Endothelial cell of umbilical vein (primary cell): Measurements from ENCODE around the gene CNGB1. TPM values are rescaled to one million over a fixed set of nuclear protein-coding genes. Genes with fewer than 3 reads are reported as not detected.

ENCODE experiments used
- BruUV-seq: library from RNA; stranded (reverse); fragments of 400-500 nt; replicated peaks from 2 replicates; lab custom pipeline; 2021; lab: Mats Ljungman, UMichigan
- CTCF ChIA-PET: fragments of 300-600, 350-600 bp; sonication (Branson Sonifier 250); formaldehyde crosslinking; loops from one replicate; lab custom pipeline; 2021; ENCODE audit warnings: antibody characterized with exemption, inconsistent platforms; lab: Charles Lee
- POLR2A ChIA-PET: fragments of 300-600, 350-600 bp; sonication (Branson Sonifier 250); formaldehyde crosslinking; loops from one replicate; lab custom pipeline; 2021; ENCODE audit warnings: antibody characterized with exemption, inconsistent platforms; lab: Charles Lee
- DNase-seq: peaks from one replicate; pipeline ENCODE4 v3.0.0-alpha.2; 2011; ENCODE audit warnings: low read depth, low spot score
- FAIRE-seq: peaks from 2 replicates; lab custom pipeline; 2011; peaks lifted over from hg19 to GRCh38; lab: Jason Lieb, UNC
- H2AFZ ChIP-seq: 2 replicates; pipeline ENCODE4 v1.6.0; 2012; ENCODE audit warnings: low read depth, low read length, control low read depth, inconsistent platforms
- H3K27ac ChIP-seq: 2 replicates; pipeline ENCODE4 v1.5.1; 2011; ENCODE audit warnings: low read depth, mild to moderate bottlenecking, control low read depth, low read length, moderate library complexity; ENCODE audit not compliant: insufficient read depth
- H3K27me3 ChIP-seq, 2 experiments: 2 replicates each; pipeline versions ENCODE4 v1.6.0 to v1.6.1; 2011; ENCODE audit warnings: low read length in 2 of 2, mixed read lengths in 1 of 2; ENCODE audit not compliant: control insufficient read depth in 2 of 2, insufficient read depth in 2 of 2
- H3K36me3 ChIP-seq, 2 experiments: 2 replicates in 1 of 2; 3 replicates in 1 of 2; pipeline ENCODE4 v1.5.1; 2011; ENCODE audit warnings: low read length in 2 of 2, mild to moderate bottlenecking in 1 of 2, moderate library complexity in 1 of 2; ENCODE audit not compliant: control insufficient read depth in 2 of 2, insufficient read depth in 2 of 2; ENCODE audit errors: extremely low read depth in 1 of 2
- H3K4me1 ChIP-seq: 3 replicates; pipeline ENCODE4 v1.5.1; 2011; ENCODE audit warnings: mild to moderate bottlenecking, low read length; ENCODE audit not compliant: control insufficient read depth, insufficient read depth; ENCODE audit errors: extremely low read depth
- H3K4me2 ChIP-seq: 2 replicates; pipeline ENCODE4 v1.6.1; 2011; ENCODE audit warnings: low read length, control low read depth, mixed read lengths; ENCODE audit not compliant: insufficient read depth
- H3K4me3 ChIP-seq, 3 experiments: fragments of 200-600 bp in 1 of 3; sonication (generic), shearing (Covaris generic) in 1 of 3; replicated peaks in 1 of 3; 2 replicates each; pipeline ENCODE4 v1.5.1; 2011 to 2016; ENCODE audit warnings: control low read depth in 3 of 3, low read length in 3 of 3, mild to moderate bottlenecking in 2 of 3, inconsistent platforms in 1 of 3, low read depth in 1 of 3, moderate library complexity in 1 of 3; ENCODE audit not compliant: insufficient read depth in 1 of 3
- H3K79me2 ChIP-seq: 2 replicates; pipeline ENCODE4 v1.6.0; 2012; ENCODE audit warnings: low read length, inconsistent platforms; ENCODE audit not compliant: control insufficient read depth, insufficient read depth
- H3K9ac ChIP-seq: replicated peaks from 2 replicates; pipeline ENCODE3; 2011; ENCODE audit warnings: low read length, control low read depth; ENCODE audit not compliant: insufficient read depth; ENCODE audit errors: extremely low read depth
- H3K9me1 ChIP-seq: replicated peaks from 3 replicates; pipeline ENCODE4 v1.6.0; 2011; ENCODE audit warnings: mild to moderate bottlenecking, low read length; ENCODE audit not compliant: control insufficient read depth, insufficient read depth; ENCODE audit errors: extremely low read depth
- H3K9me3 ChIP-seq: replicated peaks from 2 replicates; pipeline ENCODE4 v1.5.1; 2012; ENCODE audit warnings: low read length, inconsistent platforms; ENCODE audit not compliant: control insufficient read depth, insufficient read depth
- H4K20me1 ChIP-seq: replicated peaks from 2 replicates; pipeline ENCODE3; 2011; ENCODE audit warnings: mild to moderate bottlenecking, low read length; ENCODE audit not compliant: control insufficient read depth, insufficient read depth; ENCODE audit errors: extremely low read depth
- EZH2 ChIP-seq: IDR thresholded peaks from 2 replicates; pipeline ENCODE4 v1.6.1; 2012; ENCODE audit warnings: borderline replicate concordance, low read depth, mild to moderate bottlenecking, moderate library complexity, low read length, inconsistent platforms; ENCODE audit not compliant: severe bottlenecking
- FOS ChIP-seq: IDR thresholded peaks from 2 replicates; pipeline ENCODE4 v1.6.1; 2011; ENCODE audit warnings: mild to moderate bottlenecking, low read length, moderate library complexity, borderline replicate concordance; ENCODE audit not compliant: insufficient read depth
- GATA2 ChIP-seq: IDR thresholded peaks from 2 replicates; pipeline ENCODE4 v1.7.0; 2011; ENCODE audit warnings: low read depth, mild to moderate bottlenecking, moderate library complexity, mixed read lengths, low read length; ENCODE audit not compliant: insufficient read length, insufficient read depth
- JUN ChIP-seq: IDR thresholded peaks from 2 replicates; pipeline ENCODE4 v1.6.1; 2011; ENCODE audit warnings: borderline replicate concordance, low read depth; ENCODE audit not compliant: insufficient read length, insufficient read depth
- MYC ChIP-seq: IDR thresholded peaks from one replicate; pipeline ENCODE4 v1.6.1; 2011; ENCODE audit warnings: mild to moderate bottlenecking, low read depth, low read length
- POLR2A ChIP-seq: IDR thresholded peaks from 2 replicates; pipeline ENCODE4 v1.6.1; 2012; ENCODE audit warnings: low read depth, mild to moderate bottlenecking, control low read depth, low read length
- POLR2AphosphoS5 ChIP-seq: IDR thresholded peaks from 2 replicates; pipeline ENCODE4 v1.6.1; 2012; ENCODE audit warnings: low read depth, mild to moderate bottlenecking, control low read depth, low read length, moderate library complexity; ENCODE audit not compliant: insufficient read depth
- dilution Hi-C: fragments of 300-500 bp; cut with MboI; formaldehyde crosslinking; loops from one replicate; pipeline ENCODE4 v1.15.0; 2019; ENCODE audit warnings: low sequenced_read_pairs; ENCODE audit not compliant: extremely low pct_ligation_motif_present
- intact Hi-C: fragments of 100-400 bp; cut with micrococcal nuclease; formaldehyde crosslinking; loops from one replicate; pipeline ENCODE4 v1.10.0; 2022
- polyA plus RNA-seq, 4 experiments: library from polyadenylated mRNA; depleted of rRNA in 3 of 4; stranded (reverse) in 3 of 4; unstranded in 1 of 4; fragments of >200 nt; gene quantifications; 2 replicates each; pipeline versions ENCODE4 v1.2.1 to v1.2.3, GENCODE V29; 2011 to 2012; ENCODE audit warnings: missing spikeins in 1 of 4
- total RNA-seq: library from RNA; stranded (reverse); gene quantifications from 2 replicates; pipeline ENCODE4 v1.2.3, GENCODE V29; 2021
- TF ChIP-seq, protein P1 (sequence below), 2 donors: IDR thresholded peaks; 1 replicate in 1 of 2; 2 replicates in 1 of 2; pipeline ENCODE4 v1.5.1; 2011; ENCODE audit warnings: low read length in 2 of 2, mild to moderate bottlenecking in 2 of 2, moderate library complexity in 2 of 2, control low read depth in 1 of 2, inconsistent platforms in 1 of 2, low read depth in 1 of 2; ENCODE audit not compliant: insufficient read depth in 1 of 2; ENCODE audit errors: extremely low read depth in 1 of 2
- TF ChIP-seq, protein P2 (sequence below): IDR thresholded peaks from 2 replicates; pipeline ENCODE4 v1.6.1; 2011; ENCODE audit not compliant: insufficient read depth, insufficient read length

The CNGB1 gene
- total and polyA plus RNA-seq, 2 donors (not counting 3 experiments of a cell fraction or from before 2014, with no cell fraction given), result not detected

DNA sequence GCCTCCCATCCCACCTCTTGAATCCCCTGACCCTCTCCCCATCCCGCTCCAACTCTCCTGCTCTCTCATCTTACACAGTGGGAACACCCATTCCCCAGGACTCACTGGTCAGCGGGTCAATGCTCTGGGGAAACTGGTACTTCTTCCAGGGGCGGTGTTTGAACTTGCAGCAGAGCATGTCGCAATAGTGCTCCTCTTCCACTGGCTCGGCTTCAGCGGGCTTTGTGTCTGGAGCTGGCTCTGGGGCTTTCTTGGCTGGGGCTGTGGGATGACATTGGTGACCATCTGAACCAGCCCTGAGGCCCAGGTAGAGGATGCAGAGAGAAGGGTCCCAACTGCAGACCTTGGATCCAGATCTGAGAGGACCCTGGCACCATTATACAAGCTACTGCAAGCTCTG, 51.9 kb downstream of the CNGB1 start:
- Histone ChIP-seq H3K27me3 (peaks cover 0 to 2% of the 10 kb centered on the region in 2 experiments), H3K9me1 (no peaks in the 10 kb centered on the region), H3K9ac (no peak overlapping the region), H3K27ac (no peak overlapping the region), H3K36me3 (no peaks in the 10 kb centered on the region), H4K20me1 (no peaks in the 10 kb centered on the region), H3K4me2 (no peak overlapping the region), H3K4me3 (no peak overlapping the region), H3K79me2 (no peaks in the 10 kb centered on the region), H3K4me1 (no peaks in the 10 kb centered on the region), H2AFZ (no peak overlapping the region), H3K9me3 (no peaks in the 10 kb centered on the region)
- no peak for DNase-seq
- dilution Hi-C loops (no loop called here), intact Hi-C loops (no loop called here)
- BruUV-seq, result no TSS peak
- no peak for FAIRE-seq
- no peak for TF ChIP-seq MYC
- no peak for TF ChIP-seq POLR2A
- TF ChIP-seq EZH2, result no peak
- TF ChIP-seq, protein P1, sequence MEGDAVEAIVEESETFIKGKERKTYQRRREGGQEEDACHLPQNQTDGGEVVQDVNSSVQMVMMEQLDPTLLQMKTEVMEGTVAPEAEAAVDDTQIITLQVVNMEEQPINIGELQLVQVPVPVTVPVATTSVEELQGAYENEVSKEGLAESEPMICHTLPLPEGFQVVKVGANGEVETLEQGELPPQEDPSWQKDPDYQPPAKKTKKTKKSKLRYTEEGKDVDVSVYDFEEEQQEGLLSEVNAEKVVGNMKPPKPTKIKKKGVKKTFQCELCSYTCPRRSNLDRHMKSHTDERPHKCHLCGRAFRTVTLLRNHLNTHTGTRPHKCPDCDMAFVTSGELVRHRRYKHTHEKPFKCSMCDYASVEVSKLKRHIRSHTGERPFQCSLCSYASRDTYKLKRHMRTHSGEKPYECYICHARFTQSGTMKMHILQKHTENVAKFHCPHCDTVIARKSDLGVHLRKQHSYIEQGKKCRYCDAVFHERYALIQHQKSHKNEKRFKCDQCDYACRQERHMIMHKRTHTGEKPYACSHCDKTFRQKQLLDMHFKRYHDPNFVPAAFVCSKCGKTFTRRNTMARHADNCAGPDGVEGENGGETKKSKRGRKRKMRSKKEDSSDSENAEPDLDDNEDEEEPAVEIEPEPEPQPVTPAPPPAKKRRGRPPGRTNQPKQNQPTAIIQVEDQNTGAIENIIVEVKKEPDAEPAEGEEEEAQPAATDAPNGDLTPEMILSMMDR (IDR thresholded peaks at IDR 0.05; ENCODE audit: extremely low read depth in 1 of 2, insufficient read depth in 1 of 2, low read depth in 1 of 2, low read length in 2 of 2), result no peak
- TF ChIP-seq GATA2, result no peak
- TF ChIP-seq, protein P2, sequence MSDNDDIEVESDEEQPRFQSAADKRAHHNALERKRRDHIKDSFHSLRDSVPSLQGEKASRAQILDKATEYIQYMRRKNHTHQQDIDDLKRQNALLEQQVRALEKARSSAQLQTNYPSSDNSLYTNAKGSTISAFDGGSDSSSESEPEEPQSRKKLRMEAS, result no peak
- no peak for TF ChIP-seq FOS
- TF ChIP-seq POLR2AphosphoS5, result no peak
- TF ChIP-seq JUN, result no peak
- ChIA-PET POLR2A (no interaction called here), CTCF (interaction anchor here (0.8 to 5.1 kb wide), 2 partner anchors 13 to 20 kb away, joined by 3 to 17 read pairs; no protein-coding TSS in a partner anchor)
